K562 (cell line): ENCODE measurements around the gene ADORA1. TPM values are rescaled to one million over a fixed set of nuclear protein-coding genes. Genes with fewer than 3 reads are reported as not detected.
A peak's percentile ranks its signal among the peaks of the same experiment; 100 is the strongest.

Experiments used
- ARID3B ChIP-seq: fragments of 250-450 bp; sonication (Bioruptor Pico); IDR thresholded peaks from 2 replicates; pipeline ENCODE4 v1.4.0; 2020; ENCODE audit warnings: borderline replicate concordance
- CBX5 ChIP-seq: IDR thresholded peaks from 2 replicates; pipeline ENCODE4 v1.6.1; 2014; ENCODE audit warnings: low read depth, borderline replicate concordance
- GTF3C2 ChIP-seq: IDR thresholded peaks from 3 replicates; pipeline ENCODE4 v1.6.1; 2011; ENCODE audit warnings: borderline replicate concordance, mild to moderate bottlenecking, moderate library complexity; ENCODE audit not compliant: insufficient read length; ENCODE audit errors: extremely low read depth
- HNRNPH1 ChIP-seq: fragments of 200-400 bp; formaldehyde crosslinking; optimal IDR thresholded peaks from 2 replicates; pipeline ENCODE3; 2017; ENCODE audit warnings: low read depth, mild to moderate bottlenecking, low read length, moderate library complexity
- HNRNPLL ChIP-seq: fragments of 200-400 bp; formaldehyde crosslinking; IDR thresholded peaks from 2 replicates; pipeline ENCODE4 v1.6.1; 2017; ENCODE audit warnings: low read length, low read depth, mild to moderate bottlenecking; ENCODE audit not compliant: poor library complexity, severe bottlenecking
- RBM17 ChIP-seq: fragments of 200-400 bp; formaldehyde crosslinking; IDR thresholded peaks from 2 replicates; pipeline ENCODE4 v1.6.1; 2017; ENCODE audit warnings: low read depth, mild to moderate bottlenecking, low read length, borderline replicate concordance
- RBM39 ChIP-seq: fragments of 200-400 bp; formaldehyde crosslinking; optimal IDR thresholded peaks from 2 replicates; pipeline ENCODE3; 2018; ENCODE audit warnings: low read depth, low read length
- SP2 ChIP-seq: IDR thresholded peaks from 2 replicates; pipeline ENCODE4 v1.6.1; 2011; ENCODE audit warnings: mild to moderate bottlenecking, low read depth, low read length, moderate library complexity; ENCODE audit not compliant: poor library complexity, severe bottlenecking; ENCODE audit errors: extremely low read depth
- ZNF274 ChIP-seq: IDR thresholded peaks from 2 replicates; pipeline ENCODE4 v1.6.1; 2011; ENCODE audit warnings: low read depth, mild to moderate bottlenecking, low read length, moderate library complexity, borderline replicate concordance
- ZNF436 ChIP-seq: fragments of 250-450, 450-650 bp; sonication (Bioruptor Pico); formaldehyde crosslinking; IDR thresholded peaks from 2 replicates; pipeline ENCODE4 v1.7.0; 2020; ENCODE audit warnings: mild to moderate bottlenecking
- polyA plus RNA-seq, 8 experiments: library from polyadenylated mRNA; depleted of rRNA in 4 of 8; stranded (reverse) in 5 of 8; unstranded in 3 of 8; fragments of >200 nt; fragmentation: Nextera tagmentation in 2 of 8; fragmentation: Illumina TruSeq in 1 of 8; extraction: Ambion mirVana in 2 of 8; extraction: Trizol in 1 of 8; gene quantifications; 2 replicates each; pipeline versions ENCODE4 v1.2.1 to v1.2.3, GENCODE V29; 2011 to 2014; ENCODE audit warnings: inconsistent platforms in 1 of 8, missing spikeins in 1 of 8
- total RNA-seq, 7 experiments: library from RNA; depleted of rRNA in 6 of 7; stranded (reverse); fragments of >200 nt in 6 of 7; fragmentation: Illumina TruSeq in 2 of 7; extraction: Trizol in 2 of 7; gene quantifications; 2 replicates each; pipeline versions ENCODE4 v1.2.1 to v1.2.3, GENCODE V29; 2011 to 2021; ENCODE audit warnings: low replicate concordance in 1 of 7
- TF ChIP-seq, protein P1 (sequence below): fragments of 450-650 bp; IDR thresholded peaks from 2 replicates; pipeline ENCODE4 v1.6.1; 2018; ENCODE audit warnings: mild to moderate bottlenecking, low read depth; ENCODE audit not compliant: partially characterized antibody
- TF ChIP-seq, protein P2 (sequence below): sonication (generic); formaldehyde crosslinking; IDR thresholded peaks from 2 replicates; pipeline ENCODE4 v1.5.0; 2020; ENCODE audit warnings: missing genetic modification reagents

Gene ADORA1
- total and polyA plus RNA-seq, 9 of the 15 experiments (the other 6 are each of a cell fraction or from before 2014, with no cell fraction given), result not detected

DNA sequence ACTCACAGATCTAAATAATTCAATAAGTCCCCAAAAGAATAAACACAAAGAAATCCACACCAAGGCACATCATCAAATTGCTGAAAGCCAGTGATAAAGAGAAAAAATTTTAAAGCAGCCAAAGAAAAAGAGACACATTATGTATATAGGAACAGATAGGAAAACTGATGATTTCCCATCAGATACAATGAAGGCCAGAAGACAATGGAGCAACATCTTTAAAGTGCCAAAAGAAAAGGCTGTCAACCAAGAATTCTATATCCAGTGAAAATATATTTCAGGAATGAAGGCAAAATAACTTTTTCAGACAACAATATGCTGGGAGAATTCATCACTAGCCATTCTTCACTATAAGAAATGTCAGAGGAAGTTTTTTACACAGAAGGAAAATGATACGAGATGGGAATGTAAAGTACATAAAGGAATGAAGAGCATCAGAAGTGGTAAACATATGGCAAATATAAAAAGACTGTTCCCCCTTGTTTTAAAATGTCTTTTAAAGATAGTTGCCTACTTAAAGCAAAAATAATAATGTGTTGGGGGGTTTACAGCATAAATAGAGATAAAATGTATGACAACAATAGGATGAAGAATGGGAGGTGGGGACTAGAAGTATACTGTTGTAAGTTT, 32.4 kb upstream of the ADORA1 start (continued):
- TF ChIP-seq CBX5 (peak; percentile 93; the same call in 1 of the 2 replicates), GTF3C2 (no peak), RBM39 (no peak), RBM17 (no peak), ZNF436 (CRISPR knock-in tag) (no peak), HNRNPH1 (no peak), SP2 (no peak), HNRNPLL (no peak), ARID3B (CRISPR knock-in tag) (no peak), ZNF274 (no peak)
- TF ChIP-seq, protein P1, sequence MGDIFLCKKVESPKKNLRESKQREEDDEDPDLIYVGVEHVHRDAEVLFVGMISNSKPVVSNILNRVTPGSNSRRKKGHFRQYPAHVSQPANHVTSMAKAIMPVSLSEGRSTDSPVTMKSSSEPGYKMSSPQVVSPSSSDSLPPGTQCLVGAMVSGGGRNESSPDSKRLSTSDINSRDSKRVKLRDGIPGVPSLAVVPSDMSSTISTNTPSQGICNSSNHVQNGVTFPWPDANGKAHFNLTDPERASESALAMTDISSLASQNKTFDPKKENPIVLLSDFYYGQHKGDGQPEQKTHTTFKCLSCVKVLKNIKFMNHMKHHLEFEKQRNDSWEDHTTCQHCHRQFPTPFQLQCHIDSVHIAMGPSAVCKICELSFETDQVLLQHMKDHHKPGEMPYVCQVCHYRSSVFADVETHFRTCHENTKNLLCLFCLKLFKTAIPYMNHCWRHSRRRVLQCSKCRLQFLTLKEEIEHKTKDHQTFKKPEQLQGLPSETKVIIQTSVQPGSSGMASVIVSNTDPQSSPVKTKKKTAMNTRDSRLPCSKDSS, result peak; percentile 97
- TF ChIP-seq, protein P2, sequence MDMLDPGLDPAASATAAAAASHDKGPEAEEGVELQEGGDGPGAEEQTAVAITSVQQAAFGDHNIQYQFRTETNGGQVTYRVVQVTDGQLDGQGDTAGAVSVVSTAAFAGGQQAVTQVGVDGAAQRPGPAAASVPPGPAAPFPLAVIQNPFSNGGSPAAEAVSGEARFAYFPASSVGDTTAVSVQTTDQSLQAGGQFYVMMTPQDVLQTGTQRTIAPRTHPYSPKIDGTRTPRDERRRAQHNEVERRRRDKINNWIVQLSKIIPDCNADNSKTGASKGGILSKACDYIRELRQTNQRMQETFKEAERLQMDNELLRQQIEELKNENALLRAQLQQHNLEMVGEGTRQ (CRISPR knock-in tag), result no peak
